CD4-positive, alpha-beta T cell treated with Interleukin-4 for 1 hour (primary cell): Measurements from ENCODE around the gene MICAL2.

Source experiments
- DNase-seq, 2 donors: peaks; one replicate each; pipeline ENCODE4 v3.0.0-alpha.2; 2020 to 2022

MICAL2 gene

GRCh38 chr11:12253843-12254281, 143.5 kb downstream of the MICAL2 start:
- DNase-seq, result no peak

DNA sequence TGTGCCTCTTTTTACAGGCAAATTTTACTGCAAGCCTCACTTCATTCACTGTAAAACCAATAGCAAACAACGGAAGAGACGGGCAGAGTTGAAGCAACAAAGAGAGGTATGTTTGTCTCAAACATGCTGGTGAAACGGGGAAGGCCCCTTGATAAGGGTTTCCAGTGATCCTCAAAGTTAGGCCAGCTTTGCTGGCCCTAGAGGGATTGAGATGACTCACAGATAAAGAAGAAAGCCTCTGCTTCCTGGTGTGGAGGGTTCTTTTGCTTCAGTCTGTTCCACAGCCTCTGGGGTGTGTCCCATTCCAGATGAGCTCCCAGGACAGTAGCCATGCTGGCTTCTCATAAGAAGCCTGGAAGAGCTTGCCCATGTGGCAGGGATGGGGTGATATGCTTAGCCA, 148.1 kb downstream of the MICAL2 start:
- DNase-seq, result no peak

GRCh38 chr11:12259956-12260355, 149.6 kb downstream of the MICAL2 start:
- DNase-seq, result no peak

DNA sequence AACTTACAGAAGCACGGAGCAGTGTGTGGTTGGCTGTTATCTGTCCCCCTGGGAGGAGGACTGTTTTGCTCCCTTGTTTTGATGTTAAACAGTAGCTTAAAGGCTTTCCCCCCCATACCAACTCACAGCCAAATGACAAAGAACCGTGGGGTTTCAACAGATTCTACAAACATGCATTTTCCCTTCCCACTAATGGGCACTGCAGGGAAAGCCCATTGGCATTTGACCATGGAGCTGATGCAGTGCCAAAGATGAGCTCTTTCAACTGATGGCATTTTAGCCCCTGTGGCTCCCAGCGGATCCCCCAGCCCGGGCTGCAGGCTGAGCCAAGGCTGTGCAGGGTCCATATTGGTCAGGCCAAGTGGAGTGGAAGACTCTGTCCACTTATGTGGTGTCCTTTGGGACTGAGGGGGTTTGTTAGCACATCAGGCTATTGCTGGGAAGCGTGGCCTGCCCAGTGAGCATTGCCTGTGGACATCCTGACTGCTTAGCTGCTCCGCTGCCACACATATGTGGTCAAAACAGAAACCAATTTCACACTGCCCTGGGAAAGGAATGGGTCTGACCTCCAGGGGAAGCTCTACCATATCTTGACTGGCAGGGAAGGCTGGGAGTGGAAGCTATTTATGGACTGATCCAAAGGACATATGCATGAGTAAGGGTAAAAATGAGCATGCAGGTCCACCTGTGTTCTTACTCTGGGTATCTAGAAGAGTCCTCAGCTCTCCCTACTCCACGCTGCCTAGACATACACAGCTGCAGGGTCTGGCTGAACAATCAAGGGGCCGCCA, 150.5 kb downstream of the MICAL2 start:
- no peak for DNase-seq

DNA sequence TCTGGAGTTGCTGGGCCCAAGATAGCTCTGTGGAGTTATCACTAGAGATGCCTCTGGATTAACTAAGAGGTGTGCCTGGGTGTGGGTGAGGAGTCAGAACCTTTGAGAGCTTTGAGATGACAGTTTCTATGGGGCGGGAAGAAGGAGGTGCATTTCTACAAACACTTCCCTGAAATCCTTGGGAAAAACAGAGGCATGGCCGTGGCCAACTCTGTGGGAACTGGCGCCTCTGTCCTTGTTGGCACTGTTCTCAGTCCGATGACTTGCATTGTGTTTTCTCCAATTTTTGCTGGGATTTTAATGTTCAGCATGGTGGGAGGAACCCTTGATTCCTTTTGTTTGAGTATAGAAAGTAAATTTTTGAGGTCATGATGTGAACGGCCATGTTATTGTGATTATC, 151.2 kb downstream of the MICAL2 start:
- no peak for DNase-seq

- DNase-seq, result no peak
Measured at GRCh38 chr11:12263141-12263693, 152.8 kb downstream of the MICAL2 start.

DNA sequence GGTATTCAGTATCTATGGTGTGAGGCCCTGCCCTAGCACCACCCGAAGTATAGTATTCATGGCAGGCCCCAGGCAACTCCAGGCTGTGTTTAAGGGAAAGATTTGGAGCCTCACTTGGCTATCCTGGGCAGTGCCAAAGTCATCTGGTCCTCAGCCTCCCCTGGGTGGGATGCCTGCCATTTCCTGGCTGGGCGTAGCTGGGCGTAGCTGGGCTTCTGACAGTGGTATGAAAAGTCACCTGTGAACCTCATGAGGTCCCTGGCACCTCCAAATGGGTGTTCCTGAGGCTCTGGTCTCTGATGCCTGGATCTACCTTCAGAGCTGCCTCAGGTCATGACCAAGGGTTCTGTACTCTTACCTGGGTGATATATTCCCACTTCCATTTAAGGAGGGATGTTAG, 154.0 kb downstream of the MICAL2 start:
- no peak for DNase-seq

DNA sequence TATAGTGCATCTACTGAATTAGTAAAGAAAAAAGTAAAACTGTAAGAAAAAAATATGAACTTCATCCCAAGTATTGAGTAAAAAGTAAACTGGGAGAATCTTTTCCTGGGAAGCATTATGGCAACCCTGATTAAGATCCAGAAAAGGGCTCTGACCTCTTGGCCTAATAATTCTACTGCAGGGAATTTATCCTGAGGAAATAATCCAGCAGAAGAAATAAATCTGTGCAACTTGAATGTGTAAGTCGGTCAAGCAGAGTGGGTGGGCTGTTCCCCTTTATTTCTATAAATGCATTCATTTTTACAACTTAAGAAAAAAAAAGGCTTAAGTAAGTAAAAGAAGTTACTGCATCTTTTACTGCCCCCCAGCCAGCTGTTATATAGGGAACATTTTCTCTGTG, 155.7 kb downstream of the MICAL2 start:
- DNase-seq, result no peak

GRCh38 chr11:12266943-12267342, 156.6 kb downstream of the MICAL2 start:
- DNase-seq, result no peak

DNA sequence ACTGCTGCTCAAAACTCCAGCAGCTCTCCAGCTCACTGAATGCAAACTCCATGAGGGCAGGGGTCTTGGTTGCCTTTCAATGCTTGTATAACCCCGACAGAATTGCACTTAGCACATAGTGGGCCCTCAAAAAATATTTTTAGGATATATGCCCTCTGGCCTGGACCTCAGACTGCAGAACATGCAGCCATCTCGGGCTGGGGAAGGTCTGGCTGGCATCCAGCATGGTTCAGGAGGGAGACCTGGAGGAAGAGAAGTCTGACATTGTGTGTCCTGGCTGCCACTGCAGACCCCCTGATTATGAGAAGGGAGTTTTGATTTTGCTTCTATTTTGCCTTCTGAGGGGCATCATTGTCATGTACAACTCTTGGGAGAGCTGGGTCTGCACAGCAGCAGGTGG, 157.5 kb downstream of the MICAL2 start:
- no peak for DNase-seq

DNA sequence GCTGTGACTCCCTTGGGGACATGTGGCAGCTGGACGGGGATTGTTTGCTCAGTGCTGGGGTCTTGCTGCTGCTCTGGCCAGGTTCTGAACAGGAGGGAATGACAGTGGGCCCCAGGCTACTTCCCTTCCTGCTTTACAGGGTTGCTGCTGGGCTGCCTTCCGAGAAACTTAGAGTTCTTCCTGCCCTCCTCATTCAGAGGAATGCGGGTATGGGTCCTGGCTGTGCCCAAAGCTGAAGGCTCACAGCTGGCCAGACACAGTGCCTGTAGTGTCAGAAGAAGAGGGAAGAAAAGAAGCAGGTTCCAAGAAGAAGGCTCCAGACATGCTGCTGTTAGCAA, 158.7 kb downstream of the MICAL2 start:
- no peak for DNase-seq

DNA sequence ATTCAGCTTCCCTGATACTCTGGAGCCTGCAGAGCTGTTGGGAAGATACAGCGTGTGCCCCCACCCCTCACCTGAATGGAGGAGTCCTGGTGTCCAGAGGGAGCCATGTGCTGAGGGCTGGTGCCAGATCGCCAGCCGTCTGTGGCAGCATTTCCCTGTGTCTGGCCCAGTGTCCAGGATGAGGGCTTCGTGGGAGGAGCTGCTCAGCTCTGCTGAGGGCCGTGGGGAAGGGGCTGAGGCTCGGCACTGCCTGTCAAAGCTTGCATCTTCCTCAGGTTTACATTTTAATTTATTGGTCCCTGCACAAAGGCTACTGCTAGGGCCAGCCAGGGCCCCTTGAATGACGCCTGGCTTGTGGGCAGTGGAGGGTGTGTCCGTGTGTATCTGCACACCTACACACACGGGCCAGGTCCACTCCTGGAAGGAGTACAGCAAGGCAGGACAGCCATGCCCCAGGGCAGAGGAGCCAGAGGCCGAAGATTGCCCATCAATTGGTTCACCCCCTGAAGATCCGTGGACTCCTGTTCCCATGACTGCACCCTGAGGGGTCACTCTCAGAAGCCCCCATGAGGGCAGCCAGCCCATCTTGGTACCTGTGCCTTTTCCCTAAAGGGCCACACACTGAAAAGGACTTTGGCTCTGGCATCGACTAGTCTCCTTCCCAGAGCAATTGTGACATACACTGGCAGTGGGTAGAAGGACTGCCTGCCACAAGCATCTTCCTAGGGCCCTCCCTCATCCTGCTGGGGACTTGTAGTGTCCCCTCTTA, 159.2 kb downstream of the MICAL2 start:
- DNase-seq, result no peak

DNA sequence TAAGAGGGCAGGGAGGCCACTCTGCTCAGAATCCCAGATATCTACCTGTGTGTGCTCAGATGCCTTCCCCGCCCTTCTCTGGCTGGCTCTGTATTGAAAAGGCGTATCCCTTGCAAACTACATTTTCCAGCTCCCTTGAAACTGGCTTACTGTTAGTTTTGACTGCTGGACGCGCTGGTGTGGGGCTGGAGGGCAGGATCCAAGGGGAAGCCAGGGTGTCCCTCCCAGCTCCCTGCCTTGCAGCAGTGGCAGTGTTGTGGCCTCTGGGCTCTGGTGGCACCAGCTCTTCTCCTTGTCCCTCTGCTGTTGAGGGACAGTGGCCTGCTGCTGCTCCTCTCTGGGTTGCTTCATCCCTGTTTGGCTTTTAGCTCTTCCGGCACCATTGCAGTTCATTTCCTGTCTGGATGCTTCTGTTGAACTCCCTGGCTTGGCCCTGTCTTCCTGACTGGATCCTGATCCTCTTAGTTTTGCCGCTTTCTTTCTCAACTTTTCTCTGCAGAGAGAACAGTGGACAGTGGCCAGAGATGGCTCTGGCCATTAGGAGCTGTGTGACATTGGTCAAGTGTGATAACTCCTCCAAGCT, 159.9 kb downstream of the MICAL2 start:
- DNase-seq, result no peak

DNA sequence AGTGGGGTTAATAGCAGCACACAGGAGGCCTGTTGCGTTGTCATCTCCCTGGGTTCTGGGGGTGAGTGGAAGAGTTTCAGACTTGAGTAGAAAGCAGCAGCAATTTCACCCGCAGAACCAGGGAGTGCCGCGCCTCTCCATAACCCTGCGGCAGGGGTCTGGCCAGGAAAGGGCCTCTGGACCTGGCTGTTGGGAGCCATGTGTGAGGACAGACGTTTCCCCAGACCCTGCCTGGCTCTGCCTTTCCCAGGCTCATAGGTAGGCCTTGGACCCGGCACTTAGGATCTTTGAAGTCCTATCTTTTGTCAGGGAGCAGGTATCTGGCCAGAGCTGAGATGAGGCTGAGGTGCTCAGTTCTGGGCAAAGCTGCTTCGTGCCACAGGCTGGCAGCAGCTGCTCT, 160.4 kb downstream of the MICAL2 start:
- no peak for DNase-seq

DNA sequence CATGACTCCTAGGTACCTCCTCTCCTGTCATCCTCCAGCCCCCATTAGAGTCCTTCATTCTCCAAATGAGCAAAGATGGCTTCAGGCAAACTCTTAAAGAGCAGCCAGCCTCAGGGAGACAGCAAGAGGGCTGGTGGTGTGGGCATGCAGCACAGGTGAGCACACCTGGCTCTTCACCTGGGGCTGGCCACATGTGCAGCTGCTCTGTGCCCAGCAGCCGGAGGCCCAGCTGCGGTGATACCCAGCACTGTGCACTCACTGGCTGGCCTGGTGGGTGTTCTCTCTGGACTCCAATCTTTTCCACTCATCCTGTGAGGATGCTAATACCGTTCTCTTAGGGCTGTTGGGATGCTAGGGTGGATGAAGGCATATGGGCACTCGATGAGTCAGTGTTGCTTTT, 160.9 kb downstream of the MICAL2 start:
- no peak for DNase-seq

GRCh38 chr11:12271826-12272366, 161.5 kb downstream of the MICAL2 start:
- DNase-seq, result no peak

- no peak for DNase-seq
Measured at GRCh38 chr11:12272821-12273617, 162.6 kb downstream of the MICAL2 start.

GRCh38 chr11:12273618-12273995, 163.2 kb downstream of the MICAL2 start:
- DNase-seq, result no peak

DNA sequence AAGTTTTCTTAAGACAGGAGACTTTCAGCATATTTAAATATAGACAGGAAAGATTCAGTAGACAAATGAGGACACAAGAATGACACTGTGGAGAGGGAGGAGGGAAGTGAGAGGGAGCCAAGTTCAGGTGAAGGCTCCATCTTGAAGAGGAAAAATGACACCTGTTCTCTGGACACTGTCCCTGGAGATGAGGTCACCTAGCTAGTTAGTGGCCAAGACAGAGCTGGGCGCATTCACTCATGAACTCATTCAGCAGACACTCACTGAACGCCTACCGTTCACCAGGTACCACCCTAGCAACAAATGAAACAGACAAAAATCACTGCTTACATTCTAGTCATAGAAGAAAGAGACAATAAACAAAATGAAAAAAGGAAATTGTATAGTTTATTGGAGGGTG, 163.7 kb downstream of the MICAL2 start:
- DNase-seq, result no peak

GRCh38 chr11:12274558-12275197, 164.3 kb downstream of the MICAL2 start:
- no peak for DNase-seq

- no peak for DNase-seq
Measured at GRCh38 chr11:12275818-12276217, 165.4 kb downstream of the MICAL2 start.

DNA sequence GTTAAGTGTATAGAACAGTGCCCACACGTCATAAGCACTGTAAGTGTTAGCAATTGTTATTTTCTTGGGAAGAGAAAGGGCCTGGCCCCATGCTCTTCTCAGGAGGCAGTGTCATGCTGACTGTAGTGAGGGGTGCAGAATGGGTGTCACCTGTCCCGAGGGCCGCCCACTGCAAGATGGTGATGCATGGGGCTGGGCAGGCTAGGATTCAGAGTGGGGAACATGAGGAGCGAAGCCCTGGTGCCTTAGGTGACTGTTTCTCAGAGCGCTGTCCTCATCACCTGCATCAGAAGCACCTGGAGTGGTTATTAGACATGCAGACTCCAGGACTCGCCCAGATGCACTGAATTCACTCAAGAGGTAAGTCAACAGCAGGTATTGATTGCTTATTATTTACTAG, 166.0 kb downstream of the MICAL2 start:
- DNase-seq, result no peak
